Stimulated activated naive CD8-positive, alpha-beta T cell treated with anti-CD3 and anti-CD28 coated beads, Interleukin-15, Interleukin-2, amounts not matched to agents 100 ng/mL and 50 ng/mL, for 24 hours (primary cell): ENCODE measurements around the gene PRR15.
A peak's percentile ranks its signal among the peaks of the same experiment; 100 is the strongest.
"Not testable (repeated sequence)": the region's sequence is repeated elsewhere in the genome, so short reads cannot be mapped to it uniquely, and the experiment has no call there.

Source experiments
- H3K27ac Mint-ChIP-seq: one replicate; pipeline ENCODE4 v1.8.0; 2021; ENCODE audit warnings: mild to moderate bottlenecking, mixed read lengths
- H3K27me3 Mint-ChIP-seq: one replicate; pipeline ENCODE4 v1.8.0; 2021; ENCODE audit warnings: mixed read lengths
- H3K36me3 Mint-ChIP-seq: one replicate; pipeline ENCODE4 v1.8.0; 2021; ENCODE audit warnings: low read depth, mixed read lengths
- H3K4me1 Mint-ChIP-seq: one replicate; pipeline ENCODE4 v1.8.0; 2021; ENCODE audit warnings: low read depth, mixed read lengths
- H3K4me3 Mint-ChIP-seq: one replicate; pipeline ENCODE4 v1.8.0; 2021; ENCODE audit warnings: mild to moderate bottlenecking, mixed read lengths
- H3K9me3 Mint-ChIP-seq: one replicate; pipeline ENCODE4 v1.8.0; 2021; ENCODE audit warnings: mixed read lengths

The PRR15 gene

GRCh38 chr7:29563590-29564495 lies at the start of gene PRR15:
Gene PRR15, plus strand, starts transcription at chr7:29563835. Its CDS starts 2,495 bp downstream, at chr7:29566330.
- no peaks in the 10 kb centered on the region for H3K36me3 Mint-ChIP-seq
- peak within 1 kb of the TSS; percentile 70 for H3K4me3 Mint-ChIP-seq
- H3K4me1 Mint-ChIP-seq, result peaks cover 20% of the 10 kb centered on the region
- H3K27me3 Mint-ChIP-seq, result peaks cover 79% of the 10 kb centered on the region
- no peaks in the 10 kb centered on the region for H3K9me3 Mint-ChIP-seq
- H3K27ac Mint-ChIP-seq, result peak within 1 kb of the TSS; percentile 50

- H3K4me3 Mint-ChIP-seq, result no peak overlapping the region
Observed at GRCh38 chr7:29516491-29516890, 47.1 kb upstream of the PRR15 start.

GRCh38 chr7:29518616-29519015 lies 45.0 kb upstream of the PRR15 start:
- peaks cover 4% of the 10 kb centered on the region for H3K9me3 Mint-ChIP-seq

More at GRCh38 chr7:29516491-29516890, 47.1 kb upstream of the PRR15 start:
- no peaks in the 10 kb centered on the region for H3K36me3 Mint-ChIP-seq
- H3K9me3 Mint-ChIP-seq, result peaks cover 4% of the 10 kb centered on the region
- H3K27ac Mint-ChIP-seq, result no peak overlapping the region
- no peaks in the 10 kb centered on the region for H3K4me1 Mint-ChIP-seq
- H3K27me3 Mint-ChIP-seq, result peaks cover 4% of the 10 kb centered on the region

GRCh38 chr7:29523728-29524127 lies 39.9 kb upstream of the PRR15 start:
- no peaks in the 10 kb centered on the region for H3K4me1 Mint-ChIP-seq
- no peak overlapping the region for H3K27ac Mint-ChIP-seq
- peaks cover 4% of the 10 kb centered on the region for H3K9me3 Mint-ChIP-seq
- H3K36me3 Mint-ChIP-seq, result no peaks in the 10 kb centered on the region
- H3K27me3 Mint-ChIP-seq, result peaks cover 11% of the 10 kb centered on the region
- H3K4me3 Mint-ChIP-seq, result no peak overlapping the region

More at GRCh38 chr7:29518616-29519015, 45.0 kb upstream of the PRR15 start:
- H3K4me3 Mint-ChIP-seq, result no peak overlapping the region
- H3K27ac Mint-ChIP-seq, result no peak overlapping the region
- H3K4me1 Mint-ChIP-seq, result no peaks in the 10 kb centered on the region
- no peaks in the 10 kb centered on the region for H3K36me3 Mint-ChIP-seq
- H3K27me3 Mint-ChIP-seq, result peaks cover 6% of the 10 kb centered on the region

GRCh38 chr7:29527505-29528108 lies 36.0 kb upstream of the PRR15 start:
- Mint-ChIP-seq H3K27me3 (peaks cover 12% of the 10 kb centered on the region), H3K4me3 (no peak overlapping the region), H3K4me1 (no peaks in the 10 kb centered on the region), H3K36me3 (no peaks in the 10 kb centered on the region), H3K9me3 (peaks cover 7% of the 10 kb centered on the region), H3K27ac (no peak overlapping the region)

GRCh38 chr7:29528526-29528925 lies 35.1 kb upstream of the PRR15 start:
- H3K4me3 Mint-ChIP-seq, H3K27me3 Mint-ChIP-seq, H3K27ac Mint-ChIP-seq: not testable (repeated sequence)

GRCh38 chr7:29538389-29538788 lies 25.2 kb upstream of the PRR15 start:
- Mint-ChIP-seq H3K27me3 (peaks cover 26% of the 10 kb centered on the region), H3K9me3 (no peaks in the 10 kb centered on the region), H3K4me3 (no peak overlapping the region), H3K4me1 (no peaks in the 10 kb centered on the region), H3K27ac (no peak overlapping the region), H3K36me3 (no peaks in the 10 kb centered on the region)

More at GRCh38 chr7:29528526-29528925, 35.1 kb upstream of the PRR15 start:
- H3K36me3 Mint-ChIP-seq, H3K9me3 Mint-ChIP-seq, H3K4me1 Mint-ChIP-seq: not testable (repeated sequence)

- Mint-ChIP-seq H3K9me3 (no peaks in the 10 kb centered on the region), H3K4me3 (no peak overlapping the region), H3K27me3 (peaks cover 30% of the 10 kb centered on the region), H3K36me3 (no peaks in the 10 kb centered on the region), H3K27ac (no peak overlapping the region), H3K4me1 (no peaks in the 10 kb centered on the region)
Observed at GRCh38 chr7:29539471-29539870, 24.2 kb upstream of the PRR15 start.

GRCh38 chr7:29547421-29547820 lies 16.2 kb upstream of the PRR15 start:
- H3K9me3 Mint-ChIP-seq, result no peaks in the 10 kb centered on the region
- H3K27me3 Mint-ChIP-seq, result peaks cover 37% of the 10 kb centered on the region
- H3K4me1 Mint-ChIP-seq, result no peaks in the 10 kb centered on the region
- H3K4me3 Mint-ChIP-seq, result no peak overlapping the region
- no peak overlapping the region for H3K27ac Mint-ChIP-seq
- H3K36me3 Mint-ChIP-seq, result no peaks in the 10 kb centered on the region

GRCh38 chr7:29548823-29549222 lies 14.8 kb upstream of the PRR15 start:
- H3K27me3 Mint-ChIP-seq, result peaks cover 32% of the 10 kb centered on the region
- no peaks in the 10 kb centered on the region for H3K36me3 Mint-ChIP-seq
- H3K9me3 Mint-ChIP-seq, result no peaks in the 10 kb centered on the region
- no peaks in the 10 kb centered on the region for H3K4me1 Mint-ChIP-seq
- no peak overlapping the region for H3K27ac Mint-ChIP-seq
- no peak overlapping the region for H3K4me3 Mint-ChIP-seq

GRCh38 chr7:29552392-29552791 lies 11.2 kb upstream of the PRR15 start:
- Mint-ChIP-seq H3K36me3 (no peaks in the 10 kb centered on the region), H3K27ac (no peak overlapping the region), H3K27me3 (peaks cover 28% of the 10 kb centered on the region)

GRCh38 chr7:29555061-29555460 lies 8.6 kb upstream of the PRR15 start:
- Mint-ChIP-seq H3K36me3 (no peaks in the 10 kb centered on the region), H3K4me3 (no peak overlapping the region), H3K4me1 (no peaks in the 10 kb centered on the region), H3K27me3 (peaks cover 45% of the 10 kb centered on the region), H3K27ac (no peak overlapping the region), H3K9me3 (peaks cover 7% of the 10 kb centered on the region)

More at GRCh38 chr7:29552392-29552791, 11.2 kb upstream of the PRR15 start:
- Mint-ChIP-seq H3K9me3 (peaks cover 7% of the 10 kb centered on the region), H3K4me3 (no peak overlapping the region), H3K4me1 (no peaks in the 10 kb centered on the region)

- no peak overlapping the region for H3K27ac Mint-ChIP-seq
- no peak overlapping the region for H3K4me3 Mint-ChIP-seq
- no peaks in the 10 kb centered on the region for H3K4me1 Mint-ChIP-seq
- H3K9me3 Mint-ChIP-seq, result peaks cover 7% of the 10 kb centered on the region
- no peaks in the 10 kb centered on the region for H3K36me3 Mint-ChIP-seq
- peaks cover 46% of the 10 kb centered on the region for H3K27me3 Mint-ChIP-seq
Observed at GRCh38 chr7:29556405-29557195, 7.0 kb upstream of the PRR15 start.

GRCh38 chr7:29557954-29558353 lies 5.7 kb upstream of the PRR15 start:
- Mint-ChIP-seq H3K4me3 (no peak overlapping the region), H3K36me3 (no peaks in the 10 kb centered on the region), H3K27me3 (peaks cover 53% of the 10 kb centered on the region), H3K9me3 (peaks cover 7% of the 10 kb centered on the region), H3K4me1 (no peaks in the 10 kb centered on the region), H3K27ac (no peak overlapping the region)

GRCh38 chr7:29561271-29561670 lies 2.4 kb upstream of the PRR15 start:
- peaks cover 3% of the 10 kb centered on the region for H3K9me3 Mint-ChIP-seq
- no peak overlapping the region for H3K4me3 Mint-ChIP-seq
- H3K27ac Mint-ChIP-seq, result no peak overlapping the region
- peaks cover 20% of the 10 kb centered on the region for H3K4me1 Mint-ChIP-seq
- no peaks in the 10 kb centered on the region for H3K36me3 Mint-ChIP-seq
- peaks cover 76% of the 10 kb centered on the region for H3K27me3 Mint-ChIP-seq
